KG1 (cell line): ENCODE results near the gene LGALS1.
A peak's percentile ranks its signal among the peaks of the same experiment; 100 is the strongest.

Experiments used
- DNase-seq: peaks from one replicate; lab custom pipeline; 2025; lab: John Stamatoyannopoulos, UW

The LGALS1 gene

DNA sequence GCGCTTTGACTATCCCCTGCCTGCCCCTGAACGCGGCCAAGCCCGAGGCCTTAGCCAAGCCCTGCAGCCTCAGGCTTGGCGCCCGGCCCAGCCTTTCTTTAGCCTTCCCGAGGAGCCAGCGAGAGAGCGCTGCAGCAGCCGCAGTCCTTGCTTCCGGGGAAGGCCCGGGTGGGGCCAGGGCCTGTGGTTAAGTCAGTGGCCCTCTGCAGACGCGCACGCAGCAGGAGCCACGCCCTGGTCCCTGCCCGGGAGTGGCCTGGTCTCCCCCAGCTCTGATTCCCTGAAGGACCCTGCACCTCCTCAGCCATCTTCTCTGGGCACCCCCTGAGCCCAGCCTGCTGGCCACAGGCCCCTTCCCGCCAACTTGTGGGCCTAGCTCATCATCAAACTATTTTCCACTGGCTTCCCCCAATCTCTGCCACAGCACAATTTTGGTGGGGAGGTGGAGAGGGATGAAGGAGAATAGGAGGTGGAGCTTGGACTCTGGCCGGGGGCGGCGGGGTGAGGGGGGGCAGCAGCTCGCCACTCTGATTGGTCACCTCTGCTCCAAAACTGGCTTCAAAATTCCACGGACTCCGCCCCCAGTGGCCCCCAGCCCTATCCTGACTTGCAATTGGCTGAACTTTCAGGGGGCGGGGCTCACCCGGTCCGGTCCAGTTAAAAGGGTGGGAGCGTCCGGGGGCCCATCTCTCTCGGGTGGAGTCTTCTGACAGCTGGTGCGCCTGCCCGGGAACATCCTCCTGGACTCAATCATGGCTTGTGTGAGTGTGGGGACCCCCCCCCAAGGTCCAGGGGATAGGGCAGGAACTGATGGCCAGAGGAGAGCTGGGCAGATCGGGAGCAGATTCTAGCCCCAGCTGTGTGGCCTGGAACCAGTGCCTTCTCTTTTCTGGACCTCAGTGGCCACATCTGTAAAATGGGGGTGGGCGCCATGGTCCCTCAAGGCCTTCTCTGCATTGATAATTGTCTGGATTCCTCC, at the start of gene LGALS1:
Gene LGALS1 (plus strand): TSS at position 686 of the 979 bp plus-strand sequence. CDS start 67 bp downstream, at position 753.
- DNase-seq = peak; percentile 67

- DNase-seq = no peak
These were observed 49.7 kb upstream of the LGALS1 start for GRCh38 chr22:37625737-37626136.

DNA sequence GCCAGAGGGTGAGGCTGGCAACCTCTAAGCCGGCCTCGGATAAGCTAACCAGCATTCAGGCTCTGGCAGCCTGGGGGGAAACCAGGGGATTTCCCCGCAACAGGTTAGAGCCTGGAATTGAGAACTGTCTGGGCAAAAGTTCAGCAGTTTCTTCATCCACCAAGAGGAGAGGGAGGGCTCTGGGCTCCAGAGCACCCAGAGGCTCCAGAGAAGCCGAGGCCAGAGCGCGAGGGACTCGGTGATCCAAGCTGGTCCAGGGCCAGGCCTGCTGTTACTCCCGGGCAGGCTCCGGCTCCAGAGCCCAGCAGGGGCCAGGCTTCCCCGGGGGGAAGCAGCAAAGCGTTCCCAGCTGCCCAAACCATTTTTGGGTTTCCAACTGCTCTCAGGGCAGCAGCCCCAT, 49.3 kb upstream of the LGALS1 start:
- no peak for DNase-seq

- DNase-seq = no peak
These were observed 48.8 kb upstream of the LGALS1 start for GRCh38 chr22:37626556-37627075.

DNA sequence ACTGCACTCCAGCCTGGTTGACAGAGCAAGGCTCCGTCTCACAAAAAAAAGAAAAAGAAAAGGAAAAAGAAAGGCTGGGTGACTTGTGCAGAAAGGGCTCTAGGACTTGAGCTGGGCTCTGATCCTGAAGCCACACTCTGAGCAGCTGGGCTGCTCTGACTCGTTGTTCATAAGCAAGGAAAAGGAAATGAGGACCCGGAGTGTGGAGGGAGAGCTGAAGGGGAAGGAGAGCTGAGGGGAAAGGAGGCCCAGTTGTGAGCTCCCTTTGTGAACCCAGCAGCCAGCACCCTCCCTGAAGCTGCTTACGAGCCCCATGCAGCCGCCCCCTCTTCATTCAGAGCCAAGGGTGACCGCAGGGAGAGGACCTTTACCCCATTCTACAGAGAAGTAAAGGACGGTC, 48.3 kb upstream of the LGALS1 start:
- DNase-seq = no peak

GRCh38 chr22:37627545-37627944, 47.9 kb upstream of the LGALS1 start:
- peak; percentile 34 for DNase-seq

DNA sequence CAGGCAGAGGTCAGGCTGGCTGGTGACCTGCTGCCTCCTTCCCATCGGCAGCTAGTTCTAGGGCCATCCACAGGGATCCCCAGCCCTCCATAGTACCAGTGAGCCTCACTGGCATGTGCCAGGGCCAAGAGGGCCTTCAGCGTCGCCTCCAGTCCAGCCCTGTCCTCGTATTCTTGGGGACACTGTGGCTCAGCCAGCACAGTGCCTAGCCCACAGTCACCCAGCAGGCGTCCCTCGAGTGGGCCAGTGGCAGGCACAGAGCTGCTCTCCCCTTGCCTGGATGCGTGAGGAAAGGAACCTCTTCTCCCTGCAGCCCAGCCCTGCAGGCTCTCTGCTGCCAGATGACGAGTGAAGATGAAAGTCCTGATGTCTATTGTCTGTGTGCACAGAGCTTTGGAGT, 46.6 kb upstream of the LGALS1 start:
- no peak for DNase-seq

DNA sequence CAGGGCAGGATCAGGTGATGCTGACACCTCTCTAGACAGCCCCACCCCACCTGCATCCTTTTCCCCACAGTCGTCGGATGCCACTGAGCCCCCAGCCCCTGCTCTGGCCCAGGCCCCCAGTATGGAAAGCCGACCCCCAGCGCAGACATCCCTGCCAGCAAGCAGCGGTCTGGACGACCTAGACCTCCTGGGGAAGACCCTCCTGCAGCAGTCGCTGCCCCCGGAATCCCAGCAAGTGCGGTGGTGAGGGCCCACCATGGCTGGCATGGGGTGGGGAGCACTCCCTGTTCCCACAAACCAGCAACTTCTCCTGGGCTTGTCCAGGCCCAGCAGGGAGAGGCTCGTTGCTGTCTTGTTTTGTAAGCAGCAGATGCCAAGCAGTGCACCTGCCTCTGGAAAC, 45.5 kb upstream of the LGALS1 start:
- DNase-seq = no peak

- no peak for DNase-seq
These were observed 44.5 kb upstream of the LGALS1 start for GRCh38 chr22:37630839-37631435.

DNA sequence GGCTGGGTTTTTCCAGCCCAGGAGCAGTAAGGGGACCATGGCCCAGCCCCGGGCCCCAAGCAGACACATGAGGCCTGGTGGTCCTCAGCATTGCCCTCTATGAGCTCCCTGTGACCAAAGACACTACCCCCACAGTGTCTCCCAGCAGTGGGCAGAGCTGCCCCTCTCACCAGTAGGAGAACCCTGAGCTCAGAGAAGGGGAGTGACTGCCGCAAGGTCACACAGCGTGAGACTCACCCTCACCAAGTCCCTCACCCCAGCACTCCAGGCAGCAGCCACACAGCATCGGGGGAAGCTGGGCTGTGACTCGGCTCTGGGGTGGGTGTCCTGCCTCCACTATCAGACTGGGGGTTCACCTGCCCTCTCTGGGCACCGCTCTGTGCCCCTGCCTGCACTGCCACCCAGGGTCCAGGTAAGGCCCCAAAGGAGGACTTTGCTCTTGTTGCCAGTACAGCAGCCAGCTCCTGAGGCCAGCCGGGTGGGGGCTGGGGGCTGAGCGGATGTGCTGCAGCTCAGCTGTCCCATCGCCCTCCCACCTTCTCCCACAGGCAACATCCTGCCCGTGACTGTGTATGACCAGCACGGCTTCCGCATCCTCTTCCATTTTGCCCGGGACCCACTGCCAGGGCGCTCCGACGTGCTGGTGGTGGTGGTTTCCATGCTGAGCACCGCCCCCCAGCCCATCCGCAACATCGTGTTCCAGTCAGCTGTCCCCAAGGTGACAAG, 43.8 kb upstream of the LGALS1 start:
- DNase-seq = no peak

DNA sequence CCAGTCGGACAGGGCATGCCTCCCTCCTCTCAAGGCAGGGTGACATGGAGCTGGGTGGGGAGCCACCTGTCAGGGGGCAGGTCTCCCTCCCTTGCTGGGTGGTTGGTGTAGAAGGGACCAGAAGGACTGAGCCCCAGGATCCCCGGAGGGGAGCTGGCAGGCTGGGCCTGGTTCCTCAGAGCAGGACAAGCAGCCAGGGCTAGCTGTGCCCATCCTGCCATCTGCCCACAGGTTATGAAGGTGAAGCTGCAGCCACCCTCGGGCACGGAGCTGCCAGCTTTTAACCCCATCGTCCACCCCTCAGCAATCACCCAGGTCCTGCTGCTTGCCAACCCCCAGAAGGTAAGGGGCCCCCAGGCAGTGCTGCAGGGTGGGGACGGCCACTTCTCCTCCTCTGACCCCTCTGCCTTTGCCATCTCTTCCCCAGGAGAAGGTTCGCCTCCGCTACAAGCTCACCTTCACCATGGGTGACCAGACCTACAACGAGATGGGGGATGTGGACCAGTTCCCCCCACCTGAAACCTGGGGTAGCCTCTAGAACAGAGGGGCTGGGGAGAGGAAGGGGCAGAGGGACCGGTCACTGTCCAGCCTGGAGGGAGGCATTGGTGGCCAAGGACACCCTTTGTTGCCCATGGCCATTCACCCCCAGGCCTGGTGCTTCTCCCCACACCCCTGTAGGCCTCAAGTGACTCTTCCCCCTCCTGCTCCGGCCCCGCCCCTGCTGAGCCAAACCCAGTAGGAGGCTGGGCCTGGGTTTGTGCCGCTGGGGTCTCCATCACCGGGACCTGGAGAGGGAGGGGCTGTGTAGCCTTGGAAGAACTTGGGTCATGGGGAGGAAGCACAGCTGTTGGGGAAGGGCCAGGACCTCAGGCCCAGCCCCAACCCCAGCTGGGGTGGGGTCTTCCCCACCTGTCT, 43.0 kb upstream of the LGALS1 start:
- DNase-seq = no peak

DNA sequence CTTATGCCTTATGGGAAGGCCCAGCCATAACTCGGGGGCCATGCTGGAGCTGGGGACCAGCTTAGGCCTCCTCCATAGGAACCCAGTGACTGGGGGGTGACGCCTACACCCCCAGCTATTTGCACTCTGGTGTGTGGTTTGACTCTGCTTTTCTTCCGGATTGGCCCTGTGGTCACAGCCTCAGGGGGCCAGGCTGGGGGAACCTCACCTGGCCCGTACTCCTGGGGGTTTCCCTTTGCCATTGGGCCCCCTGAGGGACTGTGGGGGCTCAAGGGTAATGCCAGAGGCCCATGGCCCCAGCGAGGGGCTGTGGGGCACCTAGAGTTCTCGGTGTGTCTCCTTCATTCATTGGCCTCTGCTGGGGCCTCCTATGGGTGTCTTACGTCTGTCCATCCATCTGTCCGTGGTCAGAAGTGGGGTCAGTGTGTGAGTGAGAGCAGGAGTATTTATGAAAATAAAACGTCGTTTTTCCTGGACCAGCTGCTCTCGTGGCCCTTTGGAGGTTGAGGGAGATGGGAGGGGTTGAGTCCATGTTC, 42.3 kb upstream of the LGALS1 start:
- DNase-seq = peak; percentile 72

DNA sequence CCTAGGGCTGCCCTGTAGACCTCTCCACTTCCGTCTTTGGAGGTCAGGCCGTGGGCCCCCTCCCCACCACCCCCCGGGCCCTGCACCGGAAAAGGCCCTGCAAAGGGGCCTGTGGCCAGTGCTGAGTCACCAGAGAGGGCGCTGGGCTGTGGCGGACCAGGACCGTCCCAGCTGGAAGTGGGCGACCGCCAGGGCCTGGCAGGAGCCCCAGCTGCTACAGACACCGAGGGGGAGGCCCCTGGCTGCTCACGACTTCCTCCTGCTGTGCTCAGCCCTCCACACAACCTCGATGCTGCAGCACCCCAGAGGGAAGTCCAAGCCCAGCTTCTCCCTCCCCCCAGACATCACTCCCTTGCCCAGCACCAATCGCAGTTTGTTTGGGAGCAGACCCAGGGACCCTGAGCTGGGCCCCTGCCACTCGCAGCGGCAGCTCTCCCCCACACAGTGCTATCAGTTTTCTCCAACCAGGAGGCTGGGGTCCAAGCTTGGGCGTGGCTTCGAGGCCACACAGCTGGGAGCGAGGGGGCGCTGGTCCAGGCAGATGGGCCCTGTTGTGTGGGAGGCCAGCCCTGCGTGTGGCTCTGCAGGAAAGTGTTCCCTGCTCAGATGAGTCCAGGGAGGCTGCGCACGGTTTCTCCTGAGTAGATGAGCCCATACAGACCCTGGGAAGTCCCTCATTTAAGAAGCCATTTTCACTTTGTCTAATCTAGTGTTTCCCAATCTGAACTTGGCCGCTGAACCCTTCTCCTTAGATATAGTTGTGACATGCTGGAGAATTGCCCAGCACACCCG, 41.6 kb upstream of the LGALS1 start:
- DNase-seq = peak; percentile 76

DNA sequence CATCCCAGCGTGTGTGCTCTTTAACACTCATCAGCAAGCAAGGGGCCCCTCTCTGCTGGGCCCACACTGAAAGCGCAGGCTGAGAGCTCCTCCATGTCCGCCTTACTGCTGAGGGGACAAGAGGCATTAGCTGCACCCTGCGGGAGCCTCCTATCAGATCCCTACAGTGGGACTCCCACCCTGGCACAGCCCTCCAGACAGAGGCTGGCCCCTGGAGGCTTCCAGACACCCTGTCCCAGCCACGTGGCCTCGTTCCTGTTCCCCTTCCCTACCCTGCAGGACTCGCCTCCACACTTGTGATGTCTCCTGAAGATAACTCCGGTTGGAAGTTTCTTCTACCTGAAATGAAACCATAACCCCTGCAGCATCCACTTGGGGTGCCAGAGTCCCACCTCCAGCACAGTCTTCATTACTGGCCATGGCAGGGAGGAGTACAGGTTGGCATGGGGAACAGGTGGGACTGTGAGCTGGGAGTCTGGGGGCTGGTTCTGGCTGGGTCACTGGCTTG, 41.0 kb upstream of the LGALS1 start:
- no peak for DNase-seq

DNA sequence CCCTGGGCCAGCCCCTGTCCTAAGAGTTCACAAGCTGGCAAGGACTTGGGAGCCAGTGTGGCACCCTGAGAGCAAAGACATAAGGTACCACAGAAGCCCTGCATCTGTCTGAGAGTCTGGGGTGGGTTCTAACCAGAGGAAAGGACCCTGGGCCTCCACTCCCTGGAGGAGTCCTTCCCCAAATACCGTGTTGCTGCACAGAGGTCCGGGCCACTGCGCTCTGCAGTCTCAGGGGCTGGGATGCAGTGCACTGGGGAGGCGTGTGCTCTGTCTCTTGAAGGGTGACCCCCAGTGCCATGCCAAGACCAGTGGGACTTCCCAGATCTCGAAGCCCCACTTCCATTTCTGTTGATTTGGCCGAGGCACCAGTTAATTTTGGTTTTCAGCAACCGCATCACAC, 40.3 kb upstream of the LGALS1 start:
- DNase-seq = no peak

GRCh38 chr22:37636186-37636948, 39.1 kb upstream of the LGALS1 start:
- DNase-seq = peak; percentile 71

GRCh38 chr22:37636949-37637273, 38.5 kb upstream of the LGALS1 start:
- no peak for DNase-seq

- DNase-seq = no peak
These were observed 36.9 kb upstream of the LGALS1 start for GRCh38 chr22:37638391-37639069.
